22Rv1 (cell line): ENCODE results near the gene DAAM2.

ENCODE experiments used
- CTCF ChIP-seq: fragments of 450-650 bp; IDR thresholded peaks from 2 replicates; pipeline ENCODE4 v1.5.1; 2017; ENCODE audit warnings: mild to moderate bottlenecking
- ZFX ChIP-seq: fragments of 450-650 bp; IDR thresholded peaks from 2 replicates; pipeline ENCODE4 v1.6.1; 2017; ENCODE audit warnings: antibody characterized with exemption, borderline replicate concordance

GRCh38 chr6:39917329-39917728, 125.2 kb downstream of the DAAM2 start:
- no peak for TF ChIP-seq CTCF
- TF ChIP-seq ZFX = no peak
